Psoas muscle (tissue), 8 donors: ENCODE measurements around the gene PMEPA1. TPM values are rescaled to one million over a fixed set of nuclear protein-coding genes. Genes with fewer than 3 reads are reported as not detected.
A peak's percentile ranks its signal among the peaks of the same experiment; 100 is the strongest.

Experiments used
- ATAC-seq, 4 donors: fragments of 200-7000 bp; cut with Tn5 transposase; one replicate each; pipeline ENCODE4 v1.9.1; 2020; ENCODE audit warnings: moderate library complexity in 3 of 4, mild to moderate bottlenecking in 2 of 4
- DNase-seq, 2 donors: peaks; one replicate each; pipeline ENCODE4 v3.0.0-alpha.2; 2020
- H3K27ac ChIP-seq: fragments of 200-600 bp; one replicate; pipeline ENCODE4 v1.8.0; 2022
- H3K27me3 ChIP-seq, 3 donors: fragments of 200-600 bp in 1 of 3; one replicate each; pipeline versions ENCODE4 v1.6.1 to v1.8.0; 2013 to 2022; ENCODE audit warnings: low read length in 2 of 3, mild to moderate bottlenecking in 2 of 3, moderate library complexity in 1 of 3; ENCODE audit not compliant: insufficient read depth in 3 of 3
- H3K36me3 ChIP-seq, 2 donors: fragments of 200-600 bp in 1 of 2; one replicate each; pipeline versions ENCODE4 v1.6.1 to v1.8.0; 2013 to 2022; ENCODE audit warnings: low read depth in 1 of 2, mild to moderate bottlenecking in 1 of 2, moderate library complexity in 1 of 2; ENCODE audit not compliant: insufficient read depth in 1 of 2
- H3K4me1 ChIP-seq: fragments of 200-600 bp; one replicate; pipeline ENCODE4 v1.8.0; 2022
- H3K4me3 ChIP-seq: fragments of 200-600 bp; one replicate; pipeline ENCODE4 v1.8.0; 2022; ENCODE audit warnings: mild to moderate bottlenecking
- H3K9me3 ChIP-seq: fragments of 200-600 bp; one replicate; pipeline ENCODE4 v1.8.0; 2022
- CTCF ChIP-seq: fragments of 200-600 bp; IDR thresholded peaks from one replicate; pipeline ENCODE4 v1.8.0; 2022; ENCODE audit warnings: antibody characterized with exemption
- WGBS, 3 donors: extraction: QIAGEN DNeasy Blood & Tissue Kit; methylation state at CpG; one replicate each; pipeline versions ENCODE4 v1.1.6 to v1.1.7; 2013; 5-methylcytosine and 5-hydroxymethylcytosine counted together
- intact Hi-C, 2 donors: fragments of 100-400 bp; cut with DNase I; formaldehyde crosslinking; loops; one replicate each; pipeline versions ENCODE4 v1.11.0 to v1.14.2; 2022
- polyA plus RNA-seq, 3 donors: library from polyadenylated mRNA; stranded (reverse); fragments of 200-250 nt; gene quantifications; one replicate each; pipeline ENCODE4 v1.2.3, GENCODE V29; 2013
- total RNA-seq, 4 donors: library from RNA; stranded (reverse); fragmentation: NEBNext Ultra II Directional in 2 of 4; extraction: Animal tissue kit (Norgen Biotek cat#: 25700) in 2 of 4; gene quantifications; one replicate each; pipeline versions ENCODE4 v1.2.1 to v1.2.4, GENCODE V29; 2021 to 2023
- donor health status: healthy with polysubstance abuse.
- donor health status: DM: no; HTN: no; CAD: no; lungs with moderate emphysema.
- donor health status: Bipolar disorder and iron deficiency.
- donor health status: healthy.
- donor health status: DM: yes; HTN: yes; CAD: no.
- donor health status: DM: no; HTN: no; CAD: no.
- donor health status: DM: no; HTN: no; CAD: no.
- donor health status: DM: yes; HTN: yes; CAD: no.

PMEPA1 gene
- total and polyA plus RNA-seq, 7 donors = 8.9 to 34.0 (median 17.1) TPM

GRCh38 chr20:57612916-57613315, 96.9 kb downstream of the PMEPA1 start:
- Histone ChIP-seq H3K27ac (no peak overlapping the region), H3K9me3 (no peaks in the 10 kb centered on the region), H3K27me3 (peaks cover 0 to 32% (median 2%) of the 10 kb centered on the region in 3 donors), H3K36me3 (no peaks in the 10 kb centered on the region), H3K4me1 (no peaks in the 10 kb centered on the region), H3K4me3 (no peak overlapping the region)
- no peak for TF ChIP-seq CTCF
- WGBS, 3 donors = 64 to 74% (median 68%) methylated on average over 7 of the region's 7 CpGs
- ATAC-seq (no peak), DNase-seq (peak in 1 of 2 donors; percentile 7)
- intact Hi-C loops = no loop called here

- Histone ChIP-seq H3K9me3 (no peaks in the 10 kb centered on the region), H3K36me3 (no peaks in the 10 kb centered on the region), H3K27me3 (peaks cover 0 to 32% (median 2%) of the 10 kb centered on the region in 3 donors), H3K27ac (no peak overlapping the region), H3K4me1 (no peaks in the 10 kb centered on the region), H3K4me3 (no peak overlapping the region)
- WGBS, 3 donors = 79 to 86% (median 85%) methylated on average over 7 of the region's 7 CpGs
- ATAC-seq (no peak), DNase-seq (peak in 1 of 2 donors; percentile 10)
- intact Hi-C loops = no loop called here
- no peak for TF ChIP-seq CTCF
These were observed 97.4 kb downstream of the PMEPA1 start for GRCh38 chr20:57612436-57612835.

GRCh38 chr20:57611586-57612311, 98.1 kb downstream of the PMEPA1 start:
- DNase-seq = peak in 1 of 2 donors; percentile 29
- ATAC-seq = no peak

GRCh38 chr20:57610261-57610952, 99.4 kb downstream of the PMEPA1 start:
- Histone ChIP-seq H3K27me3 (peaks cover 0 to 32% (median 2%) of the 10 kb centered on the region in 3 donors), H3K4me3 (no peak overlapping the region), H3K4me1 (no peaks in the 10 kb centered on the region), H3K36me3 (no peaks in the 10 kb centered on the region), H3K27ac (no peak overlapping the region), H3K9me3 (no peaks in the 10 kb centered on the region)
- intact Hi-C loops = no loop called here
- 62 to 69% (median 68%) methylated on average over 17 to 18 of the region's 18 CpGs for WGBS, 3 donors
- TF ChIP-seq CTCF = no peak
- peak in 1 of 2 donors; percentile 39 for DNase-seq
- no peak for ATAC-seq

More at GRCh38 chr20:57611586-57612311, 98.1 kb downstream of the PMEPA1 start:
- H3K27me3 ChIP-seq = peaks cover 0 to 32% (median 2%) of the 10 kb centered on the region in 3 donors
- no peaks in the 10 kb centered on the region for H3K9me3 ChIP-seq
- no peak for TF ChIP-seq CTCF
- H3K27ac ChIP-seq = no peak overlapping the region
- H3K4me1 ChIP-seq = no peaks in the 10 kb centered on the region
- no peaks in the 10 kb centered on the region for H3K36me3 ChIP-seq
- intact Hi-C loops = no loop called here
- 56 to 66% (median 62%) methylated on average over 17 to 18 of the region's 18 CpGs for WGBS, 3 donors
- H3K4me3 ChIP-seq = no peak overlapping the region
